Spleen (tissue), 11 donors: ENCODE measurements around the gene PDXK. TPM values are rescaled to one million over a fixed set of nuclear protein-coding genes. Genes with fewer than 3 reads are reported as not detected.

Experiments used
- DNase-seq: peaks from one replicate; pipeline ENCODE4 v3.0.0-alpha.2; 2020
- H3K27ac ChIP-seq, 8 donors: fragments of 200-600 bp; sonication (generic) in 7 of 8; 1 replicate in 4 of 8; 2 replicates in 4 of 8; pipeline versions ENCODE4 v1.5.0 to v1.8.0; 2016 to 2021; ENCODE audit warnings: inconsistent platforms in 4 of 8, mild to moderate bottlenecking in 4 of 8, moderate library complexity in 1 of 8
- H3K27me3 ChIP-seq, 7 donors: fragments of 200-600 bp; sonication (generic) in 6 of 7; replicated peaks in 1 of 7; 1 replicate in 4 of 7; 2 replicates in 3 of 7; pipeline versions ENCODE4 v1.5.0 to v1.8.0; 2016 to 2021; ENCODE audit warnings: inconsistent platforms in 3 of 7, mild to moderate bottlenecking in 1 of 7
- H3K36me3 ChIP-seq, 6 donors: fragments of 200-600 bp; sonication (generic) in 5 of 6; 1 replicate in 4 of 6; 2 replicates in 2 of 6; pipeline versions ENCODE4 v1.5.0 to v1.8.0; 2016 to 2021; ENCODE audit warnings: inconsistent platforms in 2 of 6
- H3K4me1 ChIP-seq, 6 donors: fragments of 200-600 bp; sonication (generic) in 5 of 6; 1 replicate in 3 of 6; 2 replicates in 3 of 6; pipeline versions ENCODE4 v1.5.0 to v1.8.0; 2016 to 2021; ENCODE audit warnings: inconsistent platforms in 3 of 6
- H3K4me3 ChIP-seq, 8 donors: fragments of 200-600 bp; sonication (generic) in 7 of 8; 1 replicate in 4 of 8; 2 replicates in 4 of 8; pipeline versions ENCODE4 v1.5.0 to v1.8.0; 2016 to 2021; ENCODE audit warnings: inconsistent platforms in 4 of 8, mild to moderate bottlenecking in 4 of 8, moderate library complexity in 2 of 8
- H3K9me3 ChIP-seq, 8 donors: fragments of 200-600 bp; sonication (generic) in 7 of 8; 1 replicate in 4 of 8; 2 replicates in 4 of 8; pipeline versions ENCODE4 v1.5.0 to v1.8.0; 2016 to 2021; ENCODE audit warnings: inconsistent platforms in 4 of 8
- CTCF ChIP-seq, 11 experiments: fragments of 200-600 bp in 7 of 11; fragments of 450-650 bp in 4 of 11; sonication (generic) in 4 of 11; IDR thresholded peaks in 8 of 11; conservative IDR thresholded peaks in 3 of 11; 1 replicate in 7 of 11; 2 replicates in 4 of 11; pipeline versions ENCODE4 v1.4.0 to v1.8.0; 2016 to 2021; ENCODE audit warnings: antibody characterized with exemption in 11 of 11, inconsistent platforms in 4 of 11, mild to moderate bottlenecking in 1 of 11
- POLR2A ChIP-seq, 3 donors: fragments of 450-650 bp; IDR thresholded peaks; one replicate each; pipeline ENCODE4 v1.5.1; 2017; ENCODE audit warnings: antibody characterized with exemption in 3 of 3, mild to moderate bottlenecking in 1 of 3
- POLR2AphosphoS5 ChIP-seq, 3 donors: sonication (generic); formaldehyde crosslinking; IDR thresholded peaks; one replicate each; pipeline ENCODE4 v1.5.1; 2017; ENCODE audit warnings: antibody characterized with exemption in 3 of 3
- WGBS, 5 donors: extraction: QIAGEN DNeasy Blood & Tissue Kit in 3 of 5; methylation state at CpG; one replicate each; pipeline versions ENCODE4 v1.1.5 to v1.1.7; 2013 to 2018; 5-methylcytosine and 5-hydroxymethylcytosine counted together
- intact Hi-C: fragments of 100-400 bp; cut with DNase I; formaldehyde crosslinking; loops from one replicate; pipeline ENCODE4 v1.15.0; 2023; ENCODE audit warnings: low total_unique reads
- polyA plus RNA-seq, 3 donors: library from polyadenylated mRNA; stranded (reverse); fragments of 200-250 nt; gene quantifications; one replicate each; pipeline ENCODE4 v1.2.1, GENCODE V29; 2013
- total RNA-seq, 7 donors: library from RNA; depleted of rRNA in 3 of 7; stranded (reverse); fragments of >200 nt in 3 of 7; fragmentation: NEBNext Ultra II Directional in 4 of 7; extraction: Animal tissue kit (Norgen Biotek cat#: 25700) in 4 of 7; gene quantifications; one replicate each; pipeline versions ENCODE4 v1.1.0 to v1.2.1, GENCODE V29; 2016 to 2021
- donor health status: healthy with polysubstance abuse.
- donor health status: DM: no; HTN: no; CAD: no; lungs with moderate emphysema.
- donor health status: DM: no; HTN: no; CAD: no.
- donor health status: Bipolar disorder and iron deficiency.
- donor health status: healthy.
- donor health status: DM: no; HTN: no; CAD: no.
- donor health status: DM: yes; HTN: yes; CAD: no.

Gene PDXK
- total and polyA plus RNA-seq, 10 donors: 17.9 to 82.9 (median 51.0) TPM

- Histone ChIP-seq H3K4me3 (no peak overlapping the region), H3K27ac (no peak overlapping the region), H3K27me3 (no peaks in the 10 kb centered on the region), H3K4me1 (peaks cover 0 to 17% (median 12%) of the 10 kb centered on the region in 6 donors), H3K9me3 (no peaks in the 10 kb centered on the region), H3K36me3 (peaks cover 3 to 94% (median 88%) of the 10 kb centered on the region in 6 donors)
- 91 to 98% (median 94%) methylated on average over 14 of the region's 14 CpGs for WGBS, 5 donors
- intact Hi-C loops: no loop called here
- peak; percentile 71 for DNase-seq
- no peak for TF ChIP-seq POLR2AphosphoS5 (IDR thresholded peaks at IDR 0.05)
- TF ChIP-seq POLR2A (IDR thresholded peaks at IDR 0.05): no peak
- TF ChIP-seq CTCF (IDR thresholded peaks at IDR 0.05 in 8 of 11, conservative IDR thresholded peaks at IDR 0.05 in 3 of 11): no peak
These were observed 81.6 kb downstream of the PDXK start for GRCh38 chr21:43800566-43800965.

- intact Hi-C loops: no loop called here
These were observed 82.3 kb downstream of the PDXK start for GRCh38 chr21:43801006-43801783.

GRCh38 chr21:43802713-43803313 is 83.9 kb downstream of the PDXK start:
- H3K27me3 ChIP-seq: no peaks in the 10 kb centered on the region
- H3K4me3 ChIP-seq: no peak overlapping the region
- H3K27ac ChIP-seq: no peak overlapping the region
- H3K36me3 ChIP-seq: peaks cover 0 to 80% (median 66%) of the 10 kb centered on the region in 6 donors
- TF ChIP-seq POLR2A (IDR thresholded peaks at IDR 0.05) (no peak), CTCF (IDR thresholded peaks at IDR 0.05 in 8 of 11, conservative IDR thresholded peaks at IDR 0.05 in 3 of 11) (no peak), POLR2AphosphoS5 (IDR thresholded peaks at IDR 0.05) (no peak)
- H3K4me1 ChIP-seq: peaks cover 0 to 36% (median 23%) of the 10 kb centered on the region in 6 donors
- peak; percentile 68 for DNase-seq
- intact Hi-C loops: no loop called here
- no peaks in the 10 kb centered on the region for H3K9me3 ChIP-seq
- 83 to 92% (median 91%) methylated on average over 13 to 14 of the region's 14 CpGs for WGBS, 5 donors

More at GRCh38 chr21:43801006-43801783, 82.3 kb downstream of the PDXK start:
- Histone ChIP-seq H3K4me1 (peaks cover 0 to 22% (median 18%) of the 10 kb centered on the region in 6 donors), H3K27ac (peak overlapping the region in 2 of 8 donors; percentile 13 to 23), H3K27me3 (no peaks in the 10 kb centered on the region), H3K4me3 (no peak overlapping the region), H3K9me3 (no peaks in the 10 kb centered on the region), H3K36me3 (peaks cover 0 to 91% (median 82%) of the 10 kb centered on the region in 6 donors)
- TF ChIP-seq POLR2AphosphoS5 (IDR thresholded peaks at IDR 0.05) (peak; percentile 19 to 53 (median 27)), POLR2A (IDR thresholded peaks at IDR 0.05) (no peak)
- DNase-seq: peak; percentile 74
- 91 to 94% (median 91%) methylated on average over 42 of the region's 42 CpGs for WGBS, 5 donors

GRCh38 chr21:43803558-43804300 is 84.8 kb downstream of the PDXK start:
- H3K27ac ChIP-seq: no peak overlapping the region
- 89 to 93% (median 91%) methylated on average over 26 to 33 of the region's 33 CpGs for WGBS, 5 donors
- H3K9me3 ChIP-seq: no peaks in the 10 kb centered on the region
- H3K36me3 ChIP-seq: peaks cover 0 to 79% (median 57%) of the 10 kb centered on the region in 6 donors
- peaks cover 0 to 44% (median 26%) of the 10 kb centered on the region in 6 donors for H3K4me1 ChIP-seq
- no peak overlapping the region for H3K4me3 ChIP-seq
- no peaks in the 10 kb centered on the region for H3K27me3 ChIP-seq
- TF ChIP-seq POLR2AphosphoS5 (IDR thresholded peaks at IDR 0.05): no peak
- TF ChIP-seq CTCF (IDR thresholded peaks at IDR 0.05 in 8 of 11, conservative IDR thresholded peaks at IDR 0.05 in 3 of 11): no peak
- TF ChIP-seq POLR2A (IDR thresholded peaks at IDR 0.05): no peak
- peak; percentile 77 for DNase-seq
- intact Hi-C loops: no loop called here
